ENCODE measurements around the gene ACTR2.

The ACTR2 gene

DNA sequence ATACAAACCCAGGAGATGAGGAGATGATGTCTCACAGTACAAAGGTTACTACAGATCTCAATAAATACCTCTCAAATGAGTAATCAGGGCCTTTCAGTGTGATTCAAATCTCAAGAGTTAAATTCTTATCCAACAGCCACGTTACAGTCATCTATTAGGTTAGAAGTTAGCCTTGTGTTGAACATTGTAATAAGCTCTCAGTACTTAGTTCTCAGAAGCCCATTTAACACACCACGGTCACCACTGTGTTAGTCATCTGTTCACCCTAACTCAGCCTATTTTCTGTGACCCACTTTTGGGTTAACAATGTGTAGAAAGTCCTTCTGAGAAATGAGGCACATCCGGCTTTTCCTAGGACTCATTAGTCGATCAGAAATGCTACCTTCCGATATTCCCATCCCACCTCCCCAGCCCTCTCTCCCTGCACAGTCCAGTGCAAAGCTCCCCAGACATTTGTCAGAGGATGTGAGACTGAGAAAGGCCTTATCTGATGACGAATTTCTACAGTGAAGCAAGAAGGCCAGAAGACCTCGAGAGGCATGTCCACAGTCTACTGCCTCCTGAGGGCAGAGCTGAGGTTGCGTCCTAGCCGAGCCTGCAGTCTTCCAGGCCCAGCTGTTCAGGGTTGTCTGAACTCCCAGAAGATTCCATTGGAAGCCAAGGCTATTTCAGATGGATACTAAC is 92.6 kb downstream of the ACTR2 start (continued):
- TF ChIP-seq, protein P1, sequence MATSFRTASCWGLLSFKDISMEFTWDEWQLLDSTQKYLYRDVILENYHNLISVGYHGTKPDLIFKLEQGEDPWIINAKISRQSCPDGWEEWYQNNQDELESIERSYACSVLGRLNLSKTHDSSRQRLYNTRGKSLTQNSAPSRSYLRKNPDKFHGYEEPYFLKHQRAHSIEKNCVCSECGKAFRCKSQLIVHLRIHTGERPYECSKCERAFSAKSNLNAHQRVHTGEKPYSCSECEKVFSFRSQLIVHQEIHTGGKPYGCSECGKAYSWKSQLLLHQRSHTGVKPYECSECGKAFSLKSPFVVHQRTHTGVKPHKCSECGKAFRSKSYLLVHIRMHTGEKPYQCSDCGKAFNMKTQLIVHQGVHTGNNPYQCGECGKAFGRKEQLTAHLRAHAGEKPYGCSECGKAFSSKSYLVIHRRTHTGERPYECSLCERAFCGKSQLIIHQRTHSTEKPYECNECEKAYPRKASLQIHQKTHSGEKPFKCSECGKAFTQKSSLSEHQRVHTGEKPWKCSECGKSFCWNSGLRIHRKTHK (tag by site-specific recombination; IDR thresholded peaks at IDR 0.05), result no peak
- no peak for TF ChIP-seq HOXC10 (CRISPR knock-in tag; IDR thresholded peaks at IDR 0.05)
